IMR-90 (cell line): ENCODE measurements around the gene FGF19. TPM values are rescaled to one million over a fixed set of nuclear protein-coding genes. Genes with fewer than 3 reads are reported as not detected.

Experiments
- ATAC-seq: fragments of 200-7000 bp; cut with Tn5 transposase; 2 replicates; pipeline ENCODE4 v1.9.1; 2020; ENCODE audit warnings: low read depth, mild to moderate bottlenecking, moderate library complexity
- BruUV-seq: library from RNA; stranded (reverse); fragments of 400-500 nt; replicated peaks from 2 replicates; lab custom pipeline; 2021; lab: Mats Ljungman, UMichigan
- CTCF ChIA-PET: fragments of 300-600 bp; formaldehyde crosslinking; extraction: SDS; loops from one replicate; lab custom pipeline; 2021; ENCODE audit warnings: antibody characterized with exemption; lab: Yijun Ruan, JAX
- POLR2A ChIA-PET: fragments of 300-600 bp; sonication (Branson Sonifier 250); formaldehyde crosslinking; loops from one replicate; lab custom pipeline; 2022; ENCODE audit warnings: antibody characterized with exemption; ENCODE audit not compliant: unreplicated experiment; lab: Charles Lee
- DNase-seq: peaks from one replicate; pipeline ENCODE4 v3.0.0; 2013
- H2AFZ ChIP-seq: replicated peaks from 2 replicates; pipeline ENCODE3; 2013; ENCODE audit warnings: low read length, mild to moderate bottlenecking; ENCODE audit not compliant: poor library complexity
- H2AK5ac ChIP-seq: 2 replicates; pipeline ENCODE4 v1.6.1; 2013; ENCODE audit warnings: low read depth, low read length, inconsistent platforms
- H2AK9ac ChIP-seq: replicated peaks from 2 replicates; pipeline ENCODE3; 2013; ENCODE audit warnings: mild to moderate bottlenecking, low read depth, low read length, moderate library complexity; ENCODE audit not compliant: poor library complexity
- H2BK120ac ChIP-seq: 2 replicates; pipeline ENCODE4 v1.6.1; 2013; ENCODE audit warnings: low read depth, low read length, inconsistent platforms
- H2BK15ac ChIP-seq: 3 replicates; pipeline ENCODE4 v1.6.1; 2013; ENCODE audit warnings: low read depth, low read length, inconsistent platforms
- H2BK20ac ChIP-seq: 2 replicates; pipeline ENCODE4 v1.6.1; 2013; ENCODE audit warnings: low read depth, mild to moderate bottlenecking, inconsistent platforms, low read length, moderate library complexity
- H2BK5ac ChIP-seq: 2 replicates; pipeline ENCODE4 v1.6.1; 2013; ENCODE audit warnings: mild to moderate bottlenecking, low read depth, low read length, inconsistent platforms; ENCODE audit not compliant: poor library complexity, severe bottlenecking
- H3K14ac ChIP-seq: replicated peaks from 2 replicates; pipeline ENCODE4 v1.6.1; 2013; ENCODE audit warnings: low read depth, low read length, inconsistent platforms
- H3K18ac ChIP-seq: 2 replicates; pipeline ENCODE4 v1.6.1; 2013; ENCODE audit warnings: low read depth, low read length, control low read depth
- H3K23ac ChIP-seq: 2 replicates; pipeline ENCODE4 v1.6.1; 2013; ENCODE audit warnings: low read depth, low read length, inconsistent platforms
- H3K27ac ChIP-seq: 2 replicates; pipeline ENCODE4 v1.5.1; 2013; ENCODE audit warnings: mild to moderate bottlenecking, control low read depth, low read length; ENCODE audit not compliant: insufficient read depth
- H3K27me3 ChIP-seq: 2 replicates; pipeline ENCODE4 v1.6.1; 2013; ENCODE audit warnings: low read length; ENCODE audit not compliant: control insufficient read depth, insufficient read depth
- H3K36me3 ChIP-seq: 2 replicates; pipeline ENCODE4 v1.6.1; 2013; ENCODE audit warnings: low read length, mixed read lengths; ENCODE audit not compliant: control insufficient read depth, insufficient read depth
- H3K4ac ChIP-seq: 2 replicates; pipeline ENCODE4 v1.6.1; 2013; ENCODE audit warnings: low read depth, low read length, inconsistent platforms
- H3K4me1 ChIP-seq: 2 replicates; pipeline ENCODE4 v1.6.1; 2013; ENCODE audit warnings: low read length, mixed read lengths; ENCODE audit not compliant: control insufficient read depth, insufficient read depth
- H3K4me2 ChIP-seq: 2 replicates; pipeline ENCODE4 v1.6.1; 2013; ENCODE audit warnings: low read depth, mild to moderate bottlenecking, control low read depth, low read length, moderate library complexity
- H3K4me3 ChIP-seq: 2 replicates; pipeline ENCODE4 v1.5.1; 2013; ENCODE audit warnings: low read depth, mild to moderate bottlenecking, control low read depth, low read length, moderate library complexity; ENCODE audit not compliant: insufficient read depth
- H3K56ac ChIP-seq: 2 replicates; pipeline ENCODE4 v1.6.1; 2013; ENCODE audit warnings: low read length, inconsistent platforms; ENCODE audit not compliant: insufficient read depth; ENCODE audit errors: extremely low read depth
- H3K79me1 ChIP-seq, 2 experiments: 2 replicates each; pipeline ENCODE4 v1.6.1; 2013; ENCODE audit warnings: low read length in 2 of 2, inconsistent platforms in 1 of 2, low read depth in 1 of 2
- H3K9ac ChIP-seq: 2 replicates; pipeline ENCODE4 v1.6.1; 2013; ENCODE audit warnings: low read depth, low read length, control low read depth
- H3K9me1 ChIP-seq: 2 replicates; pipeline ENCODE4 v1.6.1; 2013; ENCODE audit warnings: low read length, inconsistent platforms; ENCODE audit not compliant: insufficient read depth
- H3K9me3 ChIP-seq: 2 replicates; pipeline ENCODE4 v1.6.1; 2013; ENCODE audit warnings: low read length; ENCODE audit not compliant: control insufficient read depth, insufficient read depth
- H4K20me1 ChIP-seq: 2 replicates; pipeline ENCODE4 v1.6.1; 2013; ENCODE audit warnings: low read length, inconsistent platforms; ENCODE audit not compliant: insufficient read depth
- H4K5ac ChIP-seq: 2 replicates; pipeline ENCODE4 v1.6.1; 2013; ENCODE audit warnings: mild to moderate bottlenecking, low read depth, low read length, control low read depth
- H4K8ac ChIP-seq, 2 experiments: 2 replicates each; pipeline ENCODE4 v1.6.1; 2013; ENCODE audit warnings: low read depth in 2 of 2, low read length in 2 of 2, control low read depth in 1 of 2, inconsistent platforms in 1 of 2
- H4K91ac ChIP-seq: 2 replicates; pipeline ENCODE4 v1.6.1; 2013; ENCODE audit warnings: low read depth, low read length, inconsistent platforms; ENCODE audit not compliant: insufficient read depth
- BHLHE40 ChIP-seq: fragments of 150-350 bp; IDR thresholded peaks from 2 replicates; pipeline ENCODE4 v1.6.1; 2016; ENCODE audit warnings: mild to moderate bottlenecking, low read depth, low read length
- CTCF ChIP-seq: conservative IDR thresholded peaks from 2 replicates; pipeline ENCODE4 v1.5.1; 2012; ENCODE audit warnings: mild to moderate bottlenecking, low read depth, low read length, improper control_type of control experiment
- MAFK ChIP-seq: IDR thresholded peaks from 2 replicates; pipeline ENCODE4 v1.6.1; 2012; ENCODE audit warnings: low read depth, low read length, improper control_type of control experiment
- RAD21 ChIP-seq: IDR thresholded peaks from 2 replicates; pipeline ENCODE4 v1.6.1; 2012; ENCODE audit warnings: low read length, improper control_type of control experiment
- WGBS, 2 experiments: methylation state at CpG; one replicate each; pipeline versions ENCODE4 v1.1.5 to v1.1.7; 2013; ENCODE audit warnings: missing lambda C conversion rate in 2 of 2; ENCODE audit not compliant: insufficient read length in 1 of 2; ENCODE audit errors: extremely low coverage in 2 of 2; 5-methylcytosine and 5-hydroxymethylcytosine counted together
- dilution Hi-C: fragments of 300-500 bp; cut with HindIII; formaldehyde crosslinking; loops from one replicate; pipeline ENCODE4 v1.14.3; 2018; ENCODE audit warnings: low sequenced_read_pairs; ENCODE audit not compliant: unreplicated experiment
- in situ Hi-C: fragments of 300-500 bp; cut with MboI; formaldehyde crosslinking; loops from 3 replicates; pipeline ENCODE4 v1.14.3; 2019; ENCODE audit warnings: low sequenced_read_pairs, inconsistent platforms, mixed read lengths
- intact Hi-C: fragments of 100-400 bp; cut with micrococcal nuclease; formaldehyde crosslinking; loops from 2 replicates; pipeline ENCODE4 v1.10.0; 2022
- polyA plus RNA-seq, 3 experiments: library from polyadenylated mRNA; depleted of rRNA; stranded (reverse); fragments of >200 nt; gene quantifications; 2 replicates each; pipeline ENCODE4 v1.2.3, GENCODE V29; 2012; ENCODE audit warnings: low replicate concordance in 1 of 3
- total RNA-seq: library from RNA; depleted of rRNA; stranded (reverse); fragments of >200 nt; gene quantifications from 2 replicates; pipeline ENCODE4 v1.2.3, GENCODE V29; 2012

FGF19 gene
- total and polyA plus RNA-seq, 2 of the 4 experiments (the other 2 are of a cell fraction): not detected

- no peak overlapping the region for H4K91ac ChIP-seq
- H3K4me1 ChIP-seq: no peaks in the 10 kb centered on the region
- H3K4ac ChIP-seq: no peak overlapping the region
- H3K9ac ChIP-seq: no peak overlapping the region
- ChIA-PET CTCF (no interaction called here), POLR2A (no interaction called here)
- peaks cover 3% of the 10 kb centered on the region; the same call in 1 of the 2 replicates for H3K27me3 ChIP-seq
- no peak overlapping the region for H4K8ac ChIP-seq
- no peak overlapping the region for H2BK20ac ChIP-seq
- dilution Hi-C loops (no loop called here), intact Hi-C loops (loop anchor here (2.0 kb wide), 1 partner anchor 513 kb away; no protein-coding TSS in a partner anchor), in situ Hi-C loops (no loop called here)
- H3K23ac ChIP-seq: no peak overlapping the region
- H2AK9ac ChIP-seq: no peak overlapping the region
- H3K9me1 ChIP-seq: no peaks in the 10 kb centered on the region
- H3K18ac ChIP-seq: no peak overlapping the region
- no peak overlapping the region for H3K4me3 ChIP-seq
- 0 out of 2 replicates have a peak, but pooled peaks cover 4% of the 10 kb centered on the region for H4K20me1 ChIP-seq
- no peak overlapping the region for H3K4me2 ChIP-seq
- WGBS, 2 experiments: 0% methylated on average over 1 of the region's 9 CpGs; no CpG with 5 or more reads in 1 of the 2 experiments
- H2AK5ac ChIP-seq: no peak overlapping the region; the same call in 1 of the 2 replicates
- no peak overlapping the region for H2BK120ac ChIP-seq
- no peaks in the 10 kb centered on the region for H3K79me1 ChIP-seq
- no peaks in the 10 kb centered on the region for H3K36me3 ChIP-seq
- DNase-seq: no peak
- peak overlapping the region; percentile 67 for H2AFZ ChIP-seq
- no peak overlapping the region for H2BK5ac ChIP-seq
- no peak overlapping the region for H3K14ac ChIP-seq
- H3K56ac ChIP-seq: no peak overlapping the region
- H2BK15ac ChIP-seq: no peak overlapping the region
- H4K5ac ChIP-seq: no peak overlapping the region
- ATAC-seq: no peak
- H3K9me3 ChIP-seq: 0 out of 2 replicates have a peak, but pooled peaks cover 2% of the 10 kb centered on the region
- no TSS peak for BruUV-seq
- no peak overlapping the region for H3K27ac ChIP-seq
- peak; percentile 43 for TF ChIP-seq RAD21
- peak; percentile 30 for TF ChIP-seq CTCF
- TF ChIP-seq MAFK: no peak
- no peak for TF ChIP-seq BHLHE40
These were observed 20.0 kb downstream of the FGF19 start for GRCh38 chr11:69683764-69684333.
